Activated B cell treated with CpG ODN at 0.5 μM for 24 hours (primary cell): ENCODE data around the gene THSD4. TPM values are rescaled to one million over a fixed set of nuclear protein-coding genes. Genes with fewer than 3 reads are reported as not detected.

ENCODE experiments used
- ATAC-seq: fragments of 200-7000 bp; cut with Tn5 transposase; one replicate; pipeline ENCODE4 v1.10.0; 2021; ENCODE audit warnings: low read depth, mild to moderate bottlenecking, moderate library complexity
- CTCF ChIA-PET: fragments of 350-600 bp; sonication (Branson Sonifier 250); formaldehyde crosslinking; loops from one replicate; lab custom pipeline; 2021; ENCODE audit warnings: antibody characterized with exemption; lab: Charles Lee
- POLR2A ChIA-PET: fragments of 350-600 bp; sonication (Branson Sonifier 250); formaldehyde crosslinking; loops from one replicate; lab custom pipeline; 2021; ENCODE audit warnings: antibody characterized with exemption; lab: Charles Lee
- DNase-seq: peaks from one replicate; pipeline ENCODE4 v3.0.0; 2022
- H3K27ac Mint-ChIP-seq: one replicate; pipeline ENCODE4 v1.8.0; 2020; ENCODE audit warnings: mixed read lengths
- H3K27me3 Mint-ChIP-seq: one replicate; pipeline ENCODE4 v1.8.0; 2021; ENCODE audit warnings: mixed read lengths
- H3K36me3 Mint-ChIP-seq: one replicate; pipeline ENCODE4 v1.8.0; 2021; ENCODE audit warnings: low read depth, mixed read lengths
- H3K4me1 Mint-ChIP-seq: one replicate; pipeline ENCODE4 v1.8.0; 2021; ENCODE audit warnings: mixed read lengths
- H3K4me3 Mint-ChIP-seq: one replicate; pipeline ENCODE4 v1.8.0; 2020; ENCODE audit warnings: mild to moderate bottlenecking, mixed read lengths
- H3K9me3 Mint-ChIP-seq: one replicate; pipeline ENCODE4 v1.8.0; 2020; ENCODE audit warnings: mixed read lengths
- CTCF ChIP-seq: fragments of 200-600 bp; IDR thresholded peaks from one replicate; pipeline ENCODE4 v1.8.0; 2022; ENCODE audit warnings: antibody characterized with exemption, mild to moderate bottlenecking
- intact Hi-C: fragments of 100-400 bp; cut with micrococcal nuclease; formaldehyde crosslinking; loops from one replicate; pipeline ENCODE4 v1.15.1; 2024
- total RNA-seq: library from RNA; stranded (reverse); gene quantifications from 2 replicates; pipeline ENCODE4 v1.2.3, GENCODE V29; 2022

Gene THSD4
- total RNA-seq, 1 donor from 2014 or later = not detected

- no peak for TF ChIP-seq CTCF
- H3K27ac Mint-ChIP-seq = no peak overlapping the region
- CTCF ChIA-PET = no interaction called here
- H3K4me1 Mint-ChIP-seq = no peaks in the 10 kb centered on the region
- no peaks in the 10 kb centered on the region for H3K9me3 Mint-ChIP-seq
- H3K4me3 Mint-ChIP-seq = no peak overlapping the region
- ATAC-seq (no peak), DNase-seq (no peak)
- POLR2A ChIA-PET = no interaction called here
- intact Hi-C loops = no loop called here
- H3K27me3 Mint-ChIP-seq = peaks cover 18% of the 10 kb centered on the region
- no peaks in the 10 kb centered on the region for H3K36me3 Mint-ChIP-seq
These were observed 619.6 kb downstream of the THSD4 start for GRCh38 chr15:71734709-71735384.

GRCh38 chr15:71735385-71735757 lies 620.1 kb downstream of the THSD4 start:
- no peak for TF ChIP-seq CTCF

GRCh38 chr15:71736286-71736947 lies 621.1 kb downstream of the THSD4 start:
- ATAC-seq (no peak), DNase-seq (no peak)
- ChIA-PET CTCF (no interaction called here), POLR2A (no interaction called here)
- Mint-ChIP-seq H3K27me3 (peaks cover 12% of the 10 kb centered on the region), H3K4me3 (no peak overlapping the region), H3K36me3 (no peaks in the 10 kb centered on the region), H3K9me3 (no peaks in the 10 kb centered on the region), H3K27ac (no peak overlapping the region), H3K4me1 (no peaks in the 10 kb centered on the region)
- intact Hi-C loops = no loop called here
- no peak for TF ChIP-seq CTCF

More at GRCh38 chr15:71735385-71735757, 620.1 kb downstream of the THSD4 start:
- Mint-ChIP-seq H3K4me3 (no peak overlapping the region), H3K27ac (no peak overlapping the region), H3K27me3 (peaks cover 18% of the 10 kb centered on the region), H3K4me1 (no peaks in the 10 kb centered on the region), H3K9me3 (no peaks in the 10 kb centered on the region), H3K36me3 (no peaks in the 10 kb centered on the region)
- ATAC-seq (no peak), DNase-seq (no peak)
- intact Hi-C loops = no loop called here
- ChIA-PET CTCF (no interaction called here), POLR2A (no interaction called here)

DNA sequence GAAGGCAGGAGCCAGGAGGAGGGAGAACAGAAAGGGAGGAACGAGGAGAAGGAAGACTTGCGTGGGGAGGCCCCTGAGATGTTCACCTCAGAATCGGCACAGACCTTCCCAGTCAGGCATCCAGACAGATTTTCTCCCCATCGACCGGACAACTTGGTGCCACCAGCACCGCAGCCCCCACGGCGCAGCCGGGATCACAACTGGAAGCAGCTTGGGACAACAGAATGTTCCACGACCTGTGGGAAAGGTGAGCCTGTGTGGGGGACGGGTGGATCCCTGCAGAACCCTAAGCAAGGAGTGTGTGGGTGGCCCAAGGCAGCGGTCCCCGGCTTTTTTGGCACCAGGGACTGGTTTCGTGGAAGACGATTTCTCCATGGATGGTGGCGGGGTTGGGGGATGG lies 622.5 kb downstream of the THSD4 start:
- DNase-seq (no peak), ATAC-seq (no peak)
- intact Hi-C loops = no loop called here
- Mint-ChIP-seq H3K4me3 (no peak overlapping the region), H3K27ac (no peak overlapping the region), H3K36me3 (no peaks in the 10 kb centered on the region), H3K27me3 (peaks cover 5% of the 10 kb centered on the region), H3K4me1 (no peaks in the 10 kb centered on the region), H3K9me3 (no peaks in the 10 kb centered on the region)
- TF ChIP-seq CTCF = no peak
- ChIA-PET CTCF (no interaction called here), POLR2A (no interaction called here)

- POLR2A ChIA-PET = no interaction called here
- intact Hi-C loops = no loop called here
- Mint-ChIP-seq H3K4me3 (no peak overlapping the region), H3K4me1 (no peaks in the 10 kb centered on the region), H3K27ac (no peak overlapping the region), H3K9me3 (no peaks in the 10 kb centered on the region), H3K27me3 (peaks cover 2% of the 10 kb centered on the region), H3K36me3 (no peaks in the 10 kb centered on the region)
- CTCF ChIA-PET = no interaction called here
- ATAC-seq (no peak), DNase-seq (no peak)
- no peak for TF ChIP-seq CTCF
These were observed 624.1 kb downstream of the THSD4 start for GRCh38 chr15:71739355-71739754.
